ENCODE results near the gene MOV10L1. TPM values are rescaled to one million over a fixed set of nuclear protein-coding genes. Genes with fewer than 3 reads are reported as not detected.

Gene MOV10L1
- total RNA-seq, 4 donors from 2014 or later = 0.25 TPM; not detected in 3

DNA sequence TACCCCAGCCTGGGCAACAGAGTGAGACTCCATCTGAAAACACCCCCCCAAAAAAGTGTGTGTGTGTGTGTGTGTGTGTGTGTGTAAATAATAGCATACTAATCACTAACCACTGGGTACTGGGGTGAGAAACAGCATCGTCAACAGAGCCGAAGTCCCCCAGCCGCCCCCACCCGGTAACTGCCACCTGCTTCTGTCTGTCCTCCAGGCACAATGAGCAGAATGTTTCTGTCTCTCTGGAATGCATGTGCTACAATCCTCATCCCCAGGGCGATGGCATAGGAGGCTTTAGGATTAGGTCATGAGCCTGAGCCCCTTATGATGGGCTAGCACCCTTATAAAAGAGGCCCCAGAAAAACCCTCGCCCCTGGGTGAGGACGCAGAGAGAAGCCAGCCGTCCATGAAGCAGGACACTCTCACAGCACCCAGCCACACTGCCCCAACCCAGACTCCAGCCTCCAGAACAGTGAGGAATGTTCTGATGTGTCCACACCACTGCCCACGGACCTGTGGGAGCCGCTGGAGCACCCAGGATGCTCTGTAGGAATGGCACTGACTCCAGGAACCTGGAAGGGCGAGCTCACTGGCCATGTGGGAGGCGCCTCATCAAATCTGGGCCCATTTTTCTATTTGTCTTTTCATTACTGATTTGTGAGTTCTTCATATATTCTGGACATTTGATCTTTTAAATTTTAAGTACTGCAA, 41.6 kb upstream of the MOV10L1 start:
- intact Hi-C loops (cut with DNase I; ENCODE audit: low total_unique reads) = no loop called here
- no peak for TF ChIP-seq POLR2A (IDR thresholded peaks at IDR 0.05)
- TF ChIP-seq, protein P1, sequence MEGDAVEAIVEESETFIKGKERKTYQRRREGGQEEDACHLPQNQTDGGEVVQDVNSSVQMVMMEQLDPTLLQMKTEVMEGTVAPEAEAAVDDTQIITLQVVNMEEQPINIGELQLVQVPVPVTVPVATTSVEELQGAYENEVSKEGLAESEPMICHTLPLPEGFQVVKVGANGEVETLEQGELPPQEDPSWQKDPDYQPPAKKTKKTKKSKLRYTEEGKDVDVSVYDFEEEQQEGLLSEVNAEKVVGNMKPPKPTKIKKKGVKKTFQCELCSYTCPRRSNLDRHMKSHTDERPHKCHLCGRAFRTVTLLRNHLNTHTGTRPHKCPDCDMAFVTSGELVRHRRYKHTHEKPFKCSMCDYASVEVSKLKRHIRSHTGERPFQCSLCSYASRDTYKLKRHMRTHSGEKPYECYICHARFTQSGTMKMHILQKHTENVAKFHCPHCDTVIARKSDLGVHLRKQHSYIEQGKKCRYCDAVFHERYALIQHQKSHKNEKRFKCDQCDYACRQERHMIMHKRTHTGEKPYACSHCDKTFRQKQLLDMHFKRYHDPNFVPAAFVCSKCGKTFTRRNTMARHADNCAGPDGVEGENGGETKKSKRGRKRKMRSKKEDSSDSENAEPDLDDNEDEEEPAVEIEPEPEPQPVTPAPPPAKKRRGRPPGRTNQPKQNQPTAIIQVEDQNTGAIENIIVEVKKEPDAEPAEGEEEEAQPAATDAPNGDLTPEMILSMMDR (IDR thresholded peaks at IDR 0.05 in 4 of 5, conservative IDR thresholded peaks at IDR 0.05 in 1 of 5) = no peak
- no peak overlapping the region for H3K27ac ChIP-seq
- no peaks in the 10 kb centered on the region for H3K4me1 ChIP-seq
- ATAC-seq (no peak), DNase-seq (no peak)
- no peaks in the 10 kb centered on the region for H3K36me3 ChIP-seq
- peaks cover 5 to 12% (median 12%) of the 10 kb centered on the region in 3 donors for H3K27me3 ChIP-seq
- H3K9me3 ChIP-seq = no peaks in the 10 kb centered on the region
- in situ Hi-C loops (cut with MboI; ENCODE audit: low sequenced_read_pairs in 4 of 4) = loop anchor here in 3 of 4 donors (25.0 kb wide), 1 partner anchor 286 kb away; no protein-coding TSS in a partner anchor
- no peak overlapping the region for H3K4me3 ChIP-seq

DNA sequence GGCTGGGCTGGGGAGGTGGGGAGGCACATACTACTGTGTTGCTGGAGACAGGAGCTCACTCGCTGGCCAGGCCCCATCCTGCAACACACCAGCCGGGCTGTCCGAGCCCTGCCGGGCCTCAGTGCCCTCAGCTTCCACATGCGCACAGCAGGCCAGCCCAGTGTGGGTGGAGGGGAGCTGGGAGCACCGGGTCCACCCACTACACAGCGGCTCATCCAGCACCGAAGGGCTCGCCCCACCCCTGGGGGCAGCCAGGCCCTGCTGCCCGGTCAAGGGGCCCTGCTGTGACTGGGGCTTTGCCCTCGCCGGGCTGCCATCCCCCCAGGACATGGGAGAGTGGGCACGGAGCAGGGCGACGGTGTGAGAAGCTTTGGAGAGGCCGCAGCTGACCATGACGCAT, 41.0 kb upstream of the MOV10L1 start:
- ATAC-seq (no peak), DNase-seq (no peak)
- H3K27me3 ChIP-seq = peaks cover 5 to 12% (median 12%) of the 10 kb centered on the region in 3 donors

DNA sequence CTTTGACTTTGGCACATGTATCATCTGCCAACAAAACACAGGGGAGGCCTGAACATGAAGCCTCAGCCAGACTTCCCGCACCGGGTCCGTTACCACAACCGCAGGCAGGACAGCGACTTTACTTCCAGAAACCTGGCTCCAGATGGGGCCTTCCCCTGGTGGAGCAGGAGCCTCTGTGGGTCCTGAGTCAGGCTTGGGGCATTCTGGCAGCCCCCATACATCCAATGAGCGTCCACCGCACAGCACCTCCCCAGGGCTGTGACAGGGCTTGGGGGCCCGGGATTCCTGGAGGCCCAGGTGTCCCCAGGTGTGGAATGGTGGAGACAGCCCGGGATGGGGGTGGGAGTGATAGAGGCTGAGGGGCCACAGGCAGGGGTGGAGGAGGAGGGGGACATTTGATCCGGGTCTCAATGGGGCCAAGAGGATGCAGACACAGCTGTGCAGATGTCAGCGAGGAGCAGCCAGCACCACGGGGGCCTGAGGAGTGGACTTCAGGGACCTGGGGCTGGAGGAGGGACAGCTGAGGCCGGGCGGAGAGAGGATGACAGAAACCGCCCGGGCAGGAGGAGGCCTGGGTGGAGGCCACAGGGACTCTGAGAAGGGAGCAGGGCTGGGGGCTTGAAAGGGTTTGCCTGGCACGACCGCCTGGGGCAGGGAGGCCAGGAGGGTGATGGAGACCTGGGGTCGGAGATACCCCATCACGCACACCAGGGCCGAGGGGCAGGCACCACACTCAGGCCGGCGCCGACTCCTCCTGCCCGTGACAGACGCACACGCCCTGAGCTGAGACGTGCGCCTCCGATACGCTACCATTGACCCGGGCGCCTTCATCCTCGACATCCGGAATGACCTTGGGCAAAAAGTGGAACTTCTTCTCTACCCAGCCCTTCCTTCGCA, 40.3 kb upstream of the MOV10L1 start:
- no peak for DNase-seq
- in situ Hi-C loops (cut with MboI; ENCODE audit: low sequenced_read_pairs in 4 of 4) = loop anchor here in 3 of 4 donors (25.0 kb wide), 1 partner anchor 287 kb away; no protein-coding TSS in a partner anchor
- no peaks in the 10 kb centered on the region for H3K4me1 ChIP-seq
- no peaks in the 10 kb centered on the region for H3K9me3 ChIP-seq
- intact Hi-C loops (cut with DNase I; ENCODE audit: low total_unique reads) = no loop called here
- H3K27me3 ChIP-seq = peaks cover 5 to 12% (median 12%) of the 10 kb centered on the region in 3 donors
- no peaks in the 10 kb centered on the region for H3K36me3 ChIP-seq
- TF ChIP-seq POLR2A (IDR thresholded peaks at IDR 0.05) = no peak
- TF ChIP-seq, protein P1 (IDR thresholded peaks at IDR 0.05 in 4 of 5, conservative IDR thresholded peaks at IDR 0.05 in 1 of 5) = no peak
- H3K27ac ChIP-seq = no peak overlapping the region
- no peak for ATAC-seq
- H3K4me3 ChIP-seq = no peak overlapping the region

More for the DNA sequence above, 41.0 kb upstream of the MOV10L1 start:
- Histone ChIP-seq H3K4me3 (no peak overlapping the region), H3K36me3 (no peaks in the 10 kb centered on the region), H3K9me3 (no peaks in the 10 kb centered on the region), H3K4me1 (no peaks in the 10 kb centered on the region), H3K27ac (no peak overlapping the region)
- in situ Hi-C loops (cut with MboI; ENCODE audit: low sequenced_read_pairs in 4 of 4) (loop anchor here in 3 of 4 donors (25.0 kb wide), 1 partner anchor 287 kb away; no protein-coding TSS in a partner anchor), intact Hi-C loops (cut with DNase I; ENCODE audit: low total_unique reads) (no loop called here)
- TF ChIP-seq POLR2A (IDR thresholded peaks at IDR 0.05) = no peak
- TF ChIP-seq, protein P1 (IDR thresholded peaks at IDR 0.05 in 4 of 5, conservative IDR thresholded peaks at IDR 0.05 in 1 of 5) = no peak

DNA sequence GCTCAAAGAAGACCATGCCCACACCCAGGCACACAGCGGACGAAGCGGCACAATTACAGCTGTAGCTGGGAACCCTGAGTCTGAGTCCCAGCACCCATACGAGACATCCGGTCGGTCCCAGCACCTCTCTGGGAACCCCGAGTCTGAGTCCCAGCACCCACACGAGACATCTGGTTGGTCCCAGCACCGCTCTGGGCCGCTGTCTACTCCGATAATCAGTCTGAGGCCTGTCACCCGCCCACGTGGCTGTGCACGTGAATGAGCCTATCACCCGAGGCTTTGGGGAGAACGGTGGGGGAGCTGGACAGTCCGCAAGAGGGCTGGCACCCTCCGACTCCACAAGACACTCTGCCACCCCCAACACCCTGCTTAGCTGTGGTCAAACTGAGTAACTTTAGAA, 37.9 kb upstream of the MOV10L1 start:
- no peak for ATAC-seq
- Histone ChIP-seq H3K9me3 (no peaks in the 10 kb centered on the region), H3K27me3 (peaks cover 3 to 8% (median 4%) of the 10 kb centered on the region in 3 donors), H3K36me3 (no peaks in the 10 kb centered on the region), H3K27ac (no peak overlapping the region), H3K4me1 (no peaks in the 10 kb centered on the region), H3K4me3 (no peak overlapping the region)
- in situ Hi-C loops (cut with MboI; ENCODE audit: low sequenced_read_pairs in 4 of 4) = no loop called here
- TF ChIP-seq POLR2A (IDR thresholded peaks at IDR 0.05) = no peak
- TF ChIP-seq, protein P1 (IDR thresholded peaks at IDR 0.05 in 4 of 5, conservative IDR thresholded peaks at IDR 0.05 in 1 of 5) = no peak
- DNase-seq = no peak
- intact Hi-C loops (cut with DNase I; ENCODE audit: low total_unique reads) = no loop called here

Measured in gastrocnemius medialis (tissue), 4 donors.